Ishikawa (cell line): ENCODE measurements around the gene ZNF469.

Experiments used
- CEBPB ChIP-seq: IDR thresholded peaks from 2 replicates; pipeline ENCODE4 v1.6.1; 2012
- CREB1 ChIP-seq: IDR thresholded peaks from 2 replicates; pipeline ENCODE4 v1.6.1; 2012; ENCODE audit warnings: low read depth
- EGR1 ChIP-seq: IDR thresholded peaks from 2 replicates; pipeline ENCODE4 v1.6.1; 2012
- EP300 ChIP-seq: IDR thresholded peaks from 2 replicates; pipeline ENCODE4 v1.6.1; 2012; ENCODE audit warnings: borderline replicate concordance
- FOXM1 ChIP-seq: IDR thresholded peaks from 2 replicates; pipeline ENCODE4 v1.6.1; 2012; ENCODE audit warnings: low read depth, borderline replicate concordance
- NFIC ChIP-seq: IDR thresholded peaks from 2 replicates; pipeline ENCODE4 v1.6.1; 2012
- RAD21 ChIP-seq: IDR thresholded peaks from 2 replicates; pipeline ENCODE4 v1.6.1; 2012; ENCODE audit warnings: low read depth
- TAF1 ChIP-seq: IDR thresholded peaks from 2 replicates; pipeline ENCODE4 v1.6.1; 2012; ENCODE audit warnings: low read depth, mild to moderate bottlenecking
- TCF12 ChIP-seq: IDR thresholded peaks from 2 replicates; pipeline ENCODE4 v1.6.1; 2012; ENCODE audit warnings: low read depth
- TEAD4 ChIP-seq: IDR thresholded peaks from 2 replicates; pipeline ENCODE4 v1.6.1; 2012
- USF1 ChIP-seq: IDR thresholded peaks from 2 replicates; pipeline ENCODE4 v1.6.1; 2012
- YY1 ChIP-seq: IDR thresholded peaks from 2 replicates; pipeline ENCODE4 v1.6.1; 2012; ENCODE audit warnings: low read depth
- ZBTB7A ChIP-seq: IDR thresholded peaks from 2 replicates; pipeline ENCODE4 v1.6.1; 2012; ENCODE audit warnings: low read depth
- TF ChIP-seq, protein P1 (sequence below): IDR thresholded peaks from 2 replicates; pipeline ENCODE4 v1.6.1; 2012
- TF ChIP-seq, protein P2 (sequence below): IDR thresholded peaks from 2 replicates; pipeline ENCODE4 v1.6.1; 2012; ENCODE audit warnings: low read depth, mild to moderate bottlenecking

The ZNF469 gene

GRCh38 chr16:88373211-88373610, 9.5 kb upstream of the ZNF469 start:
- no peak for TF ChIP-seq USF1
- TF ChIP-seq YY1: no peak
- no peak for TF ChIP-seq NFIC
- no peak for TF ChIP-seq EP300
- no peak for TF ChIP-seq ZBTB7A
- no peak for TF ChIP-seq FOXM1

DNA sequence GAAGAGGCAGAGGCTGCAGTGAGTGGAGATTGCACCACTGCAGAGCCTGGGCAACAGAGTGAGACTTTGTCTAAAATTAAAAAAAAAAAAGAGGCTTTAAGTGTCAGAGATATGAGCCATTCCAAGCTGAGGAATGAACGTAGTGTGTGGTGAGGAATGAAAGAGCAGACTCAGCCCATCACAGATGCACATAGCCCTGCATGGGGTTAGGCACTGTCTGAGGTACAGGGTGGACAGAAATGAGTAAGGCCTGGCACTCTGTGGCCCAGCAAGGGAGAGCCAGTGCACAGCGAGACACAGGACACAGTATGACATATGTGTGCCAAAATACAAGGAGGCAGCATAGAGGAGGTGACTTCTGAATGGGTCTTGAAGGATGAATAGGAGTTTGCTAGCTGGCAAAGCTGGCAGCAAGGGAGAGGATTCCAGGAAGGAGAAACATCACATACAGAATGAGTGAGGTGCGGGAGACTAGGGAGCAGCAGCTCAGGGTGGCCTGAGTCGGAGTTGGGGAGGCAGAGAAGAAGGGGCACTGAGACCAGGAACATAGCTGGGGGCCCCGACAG, 8.7 kb upstream of the ZNF469 start:
- TF ChIP-seq USF1 (no peak), ZBTB7A (no peak), CEBPB (no peak), YY1 (no peak), FOXM1 (no peak), TCF12 (no peak), RAD21 (no peak), TAF1 (no peak), EP300 (no peak), TEAD4 (no peak), EGR1 (no peak), NFIC (no peak), CREB1 (no peak)
- TF ChIP-seq, protein P1, sequence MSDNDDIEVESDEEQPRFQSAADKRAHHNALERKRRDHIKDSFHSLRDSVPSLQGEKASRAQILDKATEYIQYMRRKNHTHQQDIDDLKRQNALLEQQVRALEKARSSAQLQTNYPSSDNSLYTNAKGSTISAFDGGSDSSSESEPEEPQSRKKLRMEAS: no peak
- TF ChIP-seq, protein P2, sequence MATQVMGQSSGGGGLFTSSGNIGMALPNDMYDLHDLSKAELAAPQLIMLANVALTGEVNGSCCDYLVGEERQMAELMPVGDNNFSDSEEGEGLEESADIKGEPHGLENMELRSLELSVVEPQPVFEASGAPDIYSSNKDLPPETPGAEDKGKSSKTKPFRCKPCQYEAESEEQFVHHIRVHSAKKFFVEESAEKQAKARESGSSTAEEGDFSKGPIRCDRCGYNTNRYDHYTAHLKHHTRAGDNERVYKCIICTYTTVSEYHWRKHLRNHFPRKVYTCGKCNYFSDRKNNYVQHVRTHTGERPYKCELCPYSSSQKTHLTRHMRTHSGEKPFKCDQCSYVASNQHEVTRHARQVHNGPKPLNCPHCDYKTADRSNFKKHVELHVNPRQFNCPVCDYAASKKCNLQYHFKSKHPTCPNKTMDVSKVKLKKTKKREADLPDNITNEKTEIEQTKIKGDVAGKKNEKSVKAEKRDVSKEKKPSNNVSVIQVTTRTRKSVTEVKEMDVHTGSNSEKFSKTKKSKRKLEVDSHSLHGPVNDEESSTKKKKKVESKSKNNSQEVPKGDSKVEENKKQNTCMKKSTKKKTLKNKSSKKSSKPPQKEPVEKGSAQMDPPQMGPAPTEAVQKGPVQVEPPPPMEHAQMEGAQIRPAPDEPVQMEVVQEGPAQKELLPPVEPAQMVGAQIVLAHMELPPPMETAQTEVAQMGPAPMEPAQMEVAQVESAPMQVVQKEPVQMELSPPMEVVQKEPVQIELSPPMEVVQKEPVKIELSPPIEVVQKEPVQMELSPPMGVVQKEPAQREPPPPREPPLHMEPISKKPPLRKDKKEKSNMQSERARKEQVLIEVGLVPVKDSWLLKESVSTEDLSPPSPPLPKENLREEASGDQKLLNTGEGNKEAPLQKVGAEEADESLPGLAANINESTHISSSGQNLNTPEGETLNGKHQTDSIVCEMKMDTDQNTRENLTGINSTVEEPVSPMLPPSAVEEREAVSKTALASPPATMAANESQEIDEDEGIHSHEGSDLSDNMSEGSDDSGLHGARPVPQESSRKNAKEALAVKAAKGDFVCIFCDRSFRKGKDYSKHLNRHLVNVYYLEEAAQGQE: no peak

- no peak for TF ChIP-seq USF1
- TF ChIP-seq EGR1: no peak
Observed at GRCh38 chr16:88374736-88375135, 8.0 kb upstream of the ZNF469 start.

DNA sequence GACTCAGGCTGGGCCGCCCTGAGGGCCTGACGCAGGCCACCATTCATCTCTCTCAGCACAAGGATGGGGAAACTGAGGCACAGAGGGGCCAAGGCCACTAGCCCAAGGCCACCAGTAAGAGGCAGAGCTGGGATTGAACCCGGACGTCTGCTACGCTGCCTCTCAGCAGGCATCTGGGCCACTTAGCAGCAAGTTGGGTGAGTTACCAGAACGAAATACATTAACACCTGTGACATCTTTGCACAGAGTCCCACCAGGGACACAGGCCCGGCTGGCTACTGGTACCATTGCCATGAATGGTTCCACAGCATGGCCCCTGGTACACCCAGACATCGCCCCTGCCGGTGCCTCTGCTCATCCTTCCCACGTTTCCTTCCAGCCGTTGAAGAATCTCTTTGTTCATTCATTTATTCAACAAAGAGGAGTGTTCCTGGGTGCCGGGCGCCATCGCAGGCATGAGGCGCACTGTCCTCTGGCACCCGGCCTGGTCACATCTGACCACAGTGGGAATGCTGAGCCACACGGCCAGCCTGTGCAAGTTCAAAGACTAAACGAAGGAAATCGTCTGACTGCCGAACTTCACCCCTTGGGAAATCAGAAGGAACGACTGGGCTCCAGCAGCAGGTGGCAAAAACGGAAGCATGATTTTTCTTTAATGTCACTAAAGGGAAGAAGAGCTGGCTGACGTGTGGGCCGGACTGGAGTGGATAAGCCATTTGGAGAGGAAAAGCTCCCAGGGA, 7.4 kb upstream of the ZNF469 start:
- TF ChIP-seq CREB1 (no peak), EGR1 (no peak), RAD21 (no peak), CEBPB (no peak), YY1 (no peak), TAF1 (no peak), TEAD4 (no peak), ZBTB7A (no peak), USF1 (no peak), FOXM1 (no peak), EP300 (no peak), NFIC (no peak)
- TF ChIP-seq, protein P1: no peak
- TF ChIP-seq, protein P2: no peak

DNA sequence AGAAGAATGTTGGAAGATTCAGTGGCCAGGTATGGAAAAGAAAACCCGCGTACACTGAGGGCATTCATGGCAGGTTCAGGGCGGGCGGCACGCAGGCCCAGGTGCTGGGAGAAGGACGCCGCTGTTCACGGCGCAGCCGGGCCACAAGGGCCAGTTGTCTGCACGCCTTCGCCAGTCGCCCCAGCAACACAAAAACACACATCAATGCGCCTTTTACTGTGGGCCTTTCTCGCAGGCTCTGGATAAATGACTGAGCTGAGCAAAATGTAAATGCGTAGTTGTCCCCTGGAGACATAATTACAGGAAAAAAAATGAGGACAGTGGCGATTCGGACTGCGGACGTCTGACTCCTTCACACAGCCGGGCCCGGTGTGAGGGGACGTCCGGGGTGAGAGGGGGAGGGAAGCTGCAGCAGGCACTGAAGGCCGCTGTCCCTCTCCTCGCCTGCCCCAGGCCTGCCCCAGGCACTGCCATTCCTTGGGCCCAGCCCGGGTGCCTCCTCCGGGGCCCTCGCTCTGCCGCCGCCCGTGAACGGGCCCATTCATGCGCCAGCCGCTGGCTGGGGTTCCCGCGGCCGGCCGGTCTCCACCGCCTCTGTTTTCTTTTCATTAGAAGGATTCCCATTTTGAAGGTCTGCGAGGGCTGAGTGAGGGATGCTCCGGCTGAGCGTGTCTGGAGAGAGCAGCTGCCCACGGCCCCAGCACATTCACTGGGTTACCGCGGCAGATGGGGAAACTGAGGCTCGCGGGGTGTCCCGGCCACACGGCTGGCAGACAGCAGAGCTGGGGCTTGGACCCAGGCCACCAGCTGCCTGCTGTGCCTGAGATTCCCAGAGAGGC, 6.5 kb upstream of the ZNF469 start:
- TF ChIP-seq CREB1 (no peak), TAF1 (no peak), FOXM1 (no peak)
